Measurements from ENCODE around the gene ITGB1BP2.
"Not testable (repeated sequence)": the region's sequence is repeated elsewhere in the genome, so short reads cannot be mapped to it uniquely, and the experiment has no call there.

ITGB1BP2 gene

GRCh38 chrX:71302461-71303213 is 1.1 kb downstream of the ITGB1BP2 start:
- DNase-seq = no peak

GRCh38 chrX:71304561-71304960 is 3.0 kb downstream of the ITGB1BP2 start:
- DNase-seq = no peak

GRCh38 chrX:71315917-71316316 is 14.4 kb downstream of the ITGB1BP2 start:
- no peak for DNase-seq

- DNase-seq = not testable (repeated sequence)
Observed at GRCh38 chrX:71316959-71317358, 15.4 kb downstream of the ITGB1BP2 start.

- no peak for DNase-seq
Observed at GRCh38 chrX:71320126-71320525, 18.6 kb downstream of the ITGB1BP2 start.

GRCh38 chrX:71321731-71322130 is 20.2 kb downstream of the ITGB1BP2 start:
- no peak for DNase-seq

GRCh38 chrX:71324452-71324851 is 22.9 kb downstream of the ITGB1BP2 start:
- DNase-seq = not testable (repeated sequence)

- DNase-seq = no peak
Observed at GRCh38 chrX:71326394-71326793, 24.8 kb downstream of the ITGB1BP2 start.

GRCh38 chrX:71349151-71349665 is 47.7 kb downstream of the ITGB1BP2 start:
- DNase-seq = not testable (repeated sequence)

- not testable (repeated sequence) for DNase-seq
Observed at GRCh38 chrX:71349867-71350266, 48.3 kb downstream of the ITGB1BP2 start.

- DNase-seq = not testable (repeated sequence)
Observed at GRCh38 chrX:71352439-71352838, 50.9 kb downstream of the ITGB1BP2 start.
